Vagina (tissue), 2 donors: Measurements from ENCODE around the gene NMNAT3.

Experiments
- POLR2A ChIP-seq, 2 donors: fragments of 450-650 bp; IDR thresholded peaks; one replicate each; pipeline ENCODE4 v1.6.1; 2017; ENCODE audit warnings: antibody characterized with exemption in 2 of 2, mild to moderate bottlenecking in 2 of 2, moderate library complexity in 2 of 2
- TF ChIP-seq, protein P1 (sequence below), 3 experiments: fragments of 450-650 bp in 2 of 3; fragments of 200-600 bp in 1 of 3; sonication (generic) in 1 of 3; IDR thresholded peaks; one replicate each; pipeline ENCODE4 v1.5.1; 2017 to 2019; ENCODE audit warnings: antibody characterized with exemption in 3 of 3, mild to moderate bottlenecking in 2 of 3, moderate library complexity in 2 of 3

DNA sequence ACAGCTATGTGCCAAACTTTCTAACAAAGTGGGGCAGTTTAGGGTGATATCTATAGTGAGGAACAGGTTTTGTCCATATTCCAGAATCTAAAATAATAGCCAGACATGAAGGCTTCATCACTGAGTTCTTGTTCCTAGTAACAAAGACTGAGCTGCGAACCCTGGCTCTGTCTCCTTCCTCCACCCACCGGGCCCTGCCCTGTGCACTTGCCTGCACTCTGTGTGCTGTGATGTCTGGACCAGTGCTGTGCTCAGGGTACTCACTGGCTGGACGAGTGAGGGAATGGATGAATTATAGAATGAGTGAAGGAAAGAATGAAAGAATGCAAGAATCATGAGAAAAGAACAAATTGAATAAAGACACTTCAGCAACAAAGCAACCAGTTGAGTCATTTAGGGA is 8.9 kb upstream of the NMNAT3 start:
- TF ChIP-seq, protein P1, sequence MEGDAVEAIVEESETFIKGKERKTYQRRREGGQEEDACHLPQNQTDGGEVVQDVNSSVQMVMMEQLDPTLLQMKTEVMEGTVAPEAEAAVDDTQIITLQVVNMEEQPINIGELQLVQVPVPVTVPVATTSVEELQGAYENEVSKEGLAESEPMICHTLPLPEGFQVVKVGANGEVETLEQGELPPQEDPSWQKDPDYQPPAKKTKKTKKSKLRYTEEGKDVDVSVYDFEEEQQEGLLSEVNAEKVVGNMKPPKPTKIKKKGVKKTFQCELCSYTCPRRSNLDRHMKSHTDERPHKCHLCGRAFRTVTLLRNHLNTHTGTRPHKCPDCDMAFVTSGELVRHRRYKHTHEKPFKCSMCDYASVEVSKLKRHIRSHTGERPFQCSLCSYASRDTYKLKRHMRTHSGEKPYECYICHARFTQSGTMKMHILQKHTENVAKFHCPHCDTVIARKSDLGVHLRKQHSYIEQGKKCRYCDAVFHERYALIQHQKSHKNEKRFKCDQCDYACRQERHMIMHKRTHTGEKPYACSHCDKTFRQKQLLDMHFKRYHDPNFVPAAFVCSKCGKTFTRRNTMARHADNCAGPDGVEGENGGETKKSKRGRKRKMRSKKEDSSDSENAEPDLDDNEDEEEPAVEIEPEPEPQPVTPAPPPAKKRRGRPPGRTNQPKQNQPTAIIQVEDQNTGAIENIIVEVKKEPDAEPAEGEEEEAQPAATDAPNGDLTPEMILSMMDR (IDR thresholded peaks at IDR 0.05) = no peak
- no peak for TF ChIP-seq POLR2A (IDR thresholded peaks at IDR 0.05)
